ENCODE measurements around the gene NOTCH3. TPM values are rescaled to one million over a fixed set of nuclear protein-coding genes. Genes with fewer than 3 reads are reported as not detected.

The NOTCH3 gene
- total RNA-seq, 1 experiment from 2014 or later: 153 TPM

DNA sequence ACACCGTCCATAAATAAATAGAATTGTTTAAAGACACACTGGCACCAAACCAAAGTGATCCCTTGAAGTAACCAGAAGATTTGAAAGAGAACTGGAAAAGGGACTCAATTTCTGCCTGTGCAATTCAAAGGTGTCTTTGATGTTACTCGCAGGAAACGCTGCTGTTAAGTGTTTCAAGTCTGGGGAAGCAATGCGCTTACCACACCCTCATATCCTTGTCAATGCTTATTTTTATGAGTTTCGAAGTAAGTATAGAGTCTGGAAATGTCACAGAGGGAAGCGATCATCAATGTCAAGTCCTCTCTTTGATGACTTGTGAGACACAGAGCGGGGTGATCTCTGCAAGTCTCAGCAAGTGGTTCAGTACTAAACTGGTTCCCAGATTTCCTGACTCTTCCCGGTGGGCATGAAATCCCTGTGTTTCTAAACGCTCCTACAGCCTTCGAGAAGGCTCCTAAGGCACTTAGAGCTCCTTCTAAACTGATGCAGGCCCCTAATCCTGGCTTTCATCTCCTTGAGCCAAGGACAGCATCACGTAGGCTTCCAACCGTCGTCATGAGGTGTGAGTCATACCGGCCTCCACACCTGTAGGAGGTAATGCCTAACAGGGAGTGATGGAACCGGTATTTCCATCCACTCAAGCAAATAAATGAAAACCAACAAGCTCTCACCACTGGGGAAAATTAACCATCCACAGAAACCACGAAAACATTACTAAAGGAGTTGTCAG, 70.8 kb downstream of the NOTCH3 start:
- Mint-ChIP-seq H3K4me3 (no peak overlapping the region), H3K27me3 (ENCODE audit: low read depth) (peaks cover 8% of the 10 kb centered on the region), H3K4me1 (no peaks in the 10 kb centered on the region), H3K36me3 (no peaks in the 10 kb centered on the region), H3K9me3 (no peaks in the 10 kb centered on the region), H3K27ac (no peak overlapping the region)
- no peak for DNase-seq (ENCODE audit: low spot score)
- TF ChIP-seq HMGA2 (CRISPR knock-in tag; IDR thresholded peaks at IDR 0.05) (no peak), RELA (CRISPR knock-in tag; IDR thresholded peaks at IDR 0.05; ENCODE audit: borderline replicate concordance) (no peak), SMAD4 (CRISPR knock-in tag; IDR thresholded peaks at IDR 0.05) (no peak), CREB1 (CRISPR knock-in tag; IDR thresholded peaks at IDR 0.05) (no peak), NR1H2 (CRISPR knock-in tag; IDR thresholded peaks at IDR 0.05) (no peak), FOXK1 (CRISPR knock-in tag; IDR thresholded peaks at IDR 0.05) (no peak), TEAD1 (CRISPR knock-in tag; IDR thresholded peaks at IDR 0.05) (no peak), ZNF263 (CRISPR knock-in tag; IDR thresholded peaks at IDR 0.05; ENCODE audit: low read depth) (no peak), PRRX2 (CRISPR knock-in tag; IDR thresholded peaks at IDR 0.05) (no peak), GABPB1 (CRISPR knock-in tag; IDR thresholded peaks at IDR 0.05) (no peak), FOXJ3 (CRISPR knock-in tag; IDR thresholded peaks at IDR 0.05; ENCODE audit: borderline replicate concordance) (no peak), SP1 (CRISPR knock-in tag; conservative IDR thresholded peaks at IDR 0.05) (no peak), ZNF121 (CRISPR knock-in tag; IDR thresholded peaks at IDR 0.05) (no peak)
- TF ChIP-seq, protein P1, sequence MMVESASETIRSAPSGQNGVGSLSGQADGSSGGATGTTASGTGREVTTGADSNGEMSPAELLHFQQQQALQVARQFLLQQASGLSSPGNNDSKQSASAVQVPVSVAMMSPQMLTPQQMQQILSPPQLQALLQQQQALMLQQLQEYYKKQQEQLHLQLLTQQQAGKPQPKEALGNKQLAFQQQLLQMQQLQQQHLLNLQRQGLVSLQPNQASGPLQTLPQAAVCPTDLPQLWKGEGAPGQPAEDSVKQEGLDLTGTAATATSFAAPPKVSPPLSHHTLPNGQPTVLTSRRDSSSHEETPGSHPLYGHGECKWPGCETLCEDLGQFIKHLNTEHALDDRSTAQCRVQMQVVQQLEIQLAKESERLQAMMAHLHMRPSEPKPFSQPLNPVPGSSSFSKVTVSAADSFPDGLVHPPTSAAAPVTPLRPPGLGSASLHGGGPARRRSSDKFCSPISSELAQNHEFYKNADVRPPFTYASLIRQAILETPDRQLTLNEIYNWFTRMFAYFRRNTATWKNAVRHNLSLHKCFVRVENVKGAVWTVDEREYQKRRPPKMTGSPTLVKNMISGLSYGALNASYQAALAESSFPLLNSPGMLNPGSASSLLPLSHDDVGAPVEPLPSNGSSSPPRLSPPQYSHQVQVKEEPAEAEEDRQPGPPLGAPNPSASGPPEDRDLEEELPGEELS (CRISPR knock-in tag; IDR thresholded peaks at IDR 0.05): no peak
- TF ChIP-seq, protein P2, sequence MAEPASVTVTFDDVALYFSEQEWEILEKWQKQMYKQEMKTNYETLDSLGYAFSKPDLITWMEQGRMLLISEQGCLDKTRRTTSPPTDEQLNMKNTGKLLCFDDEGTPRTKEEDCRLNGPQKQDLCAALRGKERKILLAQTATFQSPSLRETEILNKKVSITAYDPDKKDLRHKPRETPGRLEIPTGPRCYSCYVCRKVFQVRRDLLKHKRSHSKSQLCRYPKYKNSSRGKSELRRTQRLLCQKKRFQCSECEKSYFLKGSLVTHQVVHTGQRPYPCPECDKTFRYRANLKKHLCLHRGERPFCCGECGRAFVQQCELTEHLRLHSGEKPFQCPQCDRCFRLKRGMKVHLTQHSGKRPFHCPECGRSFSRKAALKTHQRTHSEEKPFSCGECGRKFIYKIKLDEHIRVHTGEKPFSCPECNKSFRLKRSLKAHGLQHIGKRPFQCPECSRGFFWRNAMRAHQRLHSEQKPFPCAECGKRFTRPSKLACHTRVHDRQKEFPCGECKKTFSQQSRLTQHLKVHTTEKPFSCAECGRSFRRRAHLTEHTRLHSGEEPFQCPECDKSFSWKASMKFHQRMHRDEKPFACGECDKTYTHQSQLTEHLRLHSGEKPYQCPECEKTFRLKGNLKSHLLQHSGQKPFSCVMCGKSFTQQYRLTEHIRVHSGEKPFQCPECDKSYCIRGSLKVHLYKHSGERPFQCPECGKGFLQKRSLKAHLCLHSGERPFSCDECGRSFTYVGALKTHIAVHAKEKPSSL (CRISPR knock-in tag; conservative IDR thresholded peaks at IDR 0.05): no peak
- TF ChIP-seq, protein P3, sequence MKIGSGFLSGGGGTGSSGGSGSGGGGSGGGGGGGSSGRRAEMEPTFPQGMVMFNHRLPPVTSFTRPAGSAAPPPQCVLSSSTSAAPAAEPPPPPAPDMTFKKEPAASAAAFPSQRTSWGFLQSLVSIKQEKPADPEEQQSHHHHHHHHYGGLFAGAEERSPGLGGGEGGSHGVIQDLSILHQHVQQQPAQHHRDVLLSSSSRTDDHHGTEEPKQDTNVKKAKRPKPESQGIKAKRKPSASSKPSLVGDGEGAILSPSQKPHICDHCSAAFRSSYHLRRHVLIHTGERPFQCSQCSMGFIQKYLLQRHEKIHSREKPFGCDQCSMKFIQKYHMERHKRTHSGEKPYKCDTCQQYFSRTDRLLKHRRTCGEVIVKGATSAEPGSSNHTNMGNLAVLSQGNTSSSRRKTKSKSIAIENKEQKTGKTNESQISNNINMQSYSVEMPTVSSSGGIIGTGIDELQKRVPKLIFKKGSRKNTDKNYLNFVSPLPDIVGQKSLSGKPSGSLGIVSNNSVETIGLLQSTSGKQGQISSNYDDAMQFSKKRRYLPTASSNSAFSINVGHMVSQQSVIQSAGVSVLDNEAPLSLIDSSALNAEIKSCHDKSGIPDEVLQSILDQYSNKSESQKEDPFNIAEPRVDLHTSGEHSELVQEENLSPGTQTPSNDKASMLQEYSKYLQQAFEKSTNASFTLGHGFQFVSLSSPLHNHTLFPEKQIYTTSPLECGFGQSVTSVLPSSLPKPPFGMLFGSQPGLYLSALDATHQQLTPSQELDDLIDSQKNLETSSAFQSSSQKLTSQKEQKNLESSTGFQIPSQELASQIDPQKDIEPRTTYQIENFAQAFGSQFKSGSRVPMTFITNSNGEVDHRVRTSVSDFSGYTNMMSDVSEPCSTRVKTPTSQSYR (CRISPR knock-in tag; IDR thresholded peaks at IDR 0.05): no peak
- TF ChIP-seq, protein P4, sequence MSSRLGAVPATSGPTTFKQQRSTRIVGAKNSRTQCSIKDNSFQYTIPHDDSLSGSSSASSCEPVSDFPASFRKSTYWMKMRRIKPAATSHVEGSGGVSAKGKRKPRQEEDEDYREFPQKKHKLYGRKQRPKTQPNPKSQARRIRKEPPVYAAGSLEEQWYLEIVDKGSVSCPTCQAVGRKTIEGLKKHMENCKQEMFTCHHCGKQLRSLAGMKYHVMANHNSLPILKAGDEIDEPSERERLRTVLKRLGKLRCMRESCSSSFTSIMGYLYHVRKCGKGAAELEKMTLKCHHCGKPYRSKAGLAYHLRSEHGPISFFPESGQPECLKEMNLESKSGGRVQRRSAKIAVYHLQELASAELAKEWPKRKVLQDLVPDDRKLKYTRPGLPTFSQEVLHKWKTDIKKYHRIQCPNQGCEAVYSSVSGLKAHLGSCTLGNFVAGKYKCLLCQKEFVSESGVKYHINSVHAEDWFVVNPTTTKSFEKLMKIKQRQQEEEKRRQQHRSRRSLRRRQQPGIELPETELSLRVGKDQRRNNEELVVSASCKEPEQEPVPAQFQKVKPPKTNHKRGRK (CRISPR knock-in tag; IDR thresholded peaks at IDR 0.05; ENCODE audit: borderline replicate concordance): no peak
- TF ChIP-seq, protein P5, sequence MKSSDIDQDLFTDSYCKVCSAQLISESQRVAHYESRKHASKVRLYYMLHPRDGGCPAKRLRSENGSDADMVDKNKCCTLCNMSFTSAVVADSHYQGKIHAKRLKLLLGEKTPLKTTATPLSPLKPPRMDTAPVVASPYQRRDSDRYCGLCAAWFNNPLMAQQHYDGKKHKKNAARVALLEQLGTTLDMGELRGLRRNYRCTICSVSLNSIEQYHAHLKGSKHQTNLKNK (CRISPR knock-in tag; IDR thresholded peaks at IDR 0.05): no peak
- POLR2A ChIA-PET: no interaction called here
- CTCF ChIA-PET: interaction anchor here (1.1 kb wide), 1 partner anchor 10 kb away, joined by 6 read pairs; no protein-coding TSS in a partner anchor
- no peak for ATAC-seq

Measured in WTC11 (cell line).